Panc1 (cell line): ENCODE measurements around the gene GALNT4. TPM values are rescaled to one million over a fixed set of nuclear protein-coding genes. Genes with fewer than 3 reads are reported as not detected.

Experiments
- ATAC-seq: fragments of 200-7000 bp; cut with Tn5 transposase; 2 replicates; pipeline ENCODE4 v1.9.1; 2020; ENCODE audit warnings: mild to moderate bottlenecking, moderate library complexity
- BruUV-seq: library from RNA; stranded (reverse); fragments of 400-500 nt; replicated peaks from 2 replicates; lab custom pipeline; 2021; lab: Mats Ljungman, UMichigan
- CTCF ChIA-PET: fragments of 300-600 bp; sonication (Branson Sonifier 250); formaldehyde crosslinking; loops from one replicate; lab custom pipeline; 2022; ENCODE audit warnings: antibody characterized with exemption; lab: Charles Lee
- POLR2A ChIA-PET: fragments of 300-600 bp; sonication (Branson Sonifier 250); formaldehyde crosslinking; loops from one replicate; lab custom pipeline; 2022; ENCODE audit warnings: antibody characterized with exemption; lab: Charles Lee
- DNase-seq: peaks from one replicate; pipeline ENCODE4 v3.0.0-alpha.2; 2010; ENCODE audit warnings: low read depth, low spot score
- H3K27ac ChIP-seq: 2 replicates; pipeline ENCODE4 v1.5.1; 2011; ENCODE audit warnings: mild to moderate bottlenecking, low read length, inconsistent platforms
- H3K27me3 ChIP-seq: fragments of 200-500 bp; sonication (Bioruptor generic); 2 replicates; pipeline ENCODE4 v1.6.0; 2014; ENCODE audit warnings: low read length, inconsistent platforms; ENCODE audit not compliant: control insufficient read depth, insufficient read depth
- H3K36me3 ChIP-seq: fragments of 200-500 bp; sonication (Bioruptor generic); 2 replicates; pipeline ENCODE4 v1.5.1; 2014; ENCODE audit warnings: inconsistent platforms, mild to moderate bottlenecking, low read length, moderate library complexity; ENCODE audit not compliant: control insufficient read depth, insufficient read depth
- H3K4me1 ChIP-seq: 2 replicates; pipeline ENCODE4 v1.5.1; 2011; ENCODE audit warnings: inconsistent platforms, mild to moderate bottlenecking, low read length, moderate library complexity; ENCODE audit not compliant: control insufficient read depth, insufficient read depth
- H3K4me3 ChIP-seq, 2 experiments: 2 replicates each; pipeline ENCODE4 v1.5.1; 2011 to 2012; ENCODE audit warnings: low read depth in 2 of 2, low read length in 2 of 2, mild to moderate bottlenecking in 2 of 2, inconsistent platforms in 1 of 2, moderate library complexity in 1 of 2
- H3K9me3 ChIP-seq: fragments of 200-500 bp; sonication (Bioruptor generic); 2 replicates; pipeline ENCODE4 v1.5.1; 2014; ENCODE audit warnings: low read depth, mild to moderate bottlenecking, inconsistent platforms, low read length, moderate library complexity; ENCODE audit not compliant: control insufficient read depth, insufficient read depth
- POLR2AphosphoS5 ChIP-seq: IDR thresholded peaks from 2 replicates; pipeline ENCODE4 v1.6.1; 2012; ENCODE audit warnings: mild to moderate bottlenecking, low read depth, low read length, moderate library complexity
- SIN3A ChIP-seq: IDR thresholded peaks from 2 replicates; pipeline ENCODE4 v1.6.1; 2012; ENCODE audit warnings: low read depth, mild to moderate bottlenecking, low read length, moderate library complexity, borderline replicate concordance; ENCODE audit not compliant: insufficient read depth
- TCF7L2 ChIP-seq: IDR thresholded peaks from 2 replicates; pipeline ENCODE4 v1.6.1; 2011; ENCODE audit warnings: mild to moderate bottlenecking, low read depth, low read length, inconsistent platforms
- in situ Hi-C: cut with HindIII; loops from 2 replicates; pipeline ENCODE4 v1.10.0; 2016; ENCODE audit warnings: low sequenced_read_pairs, low pct_unique_long_range_greater_than_20kb
- intact Hi-C: fragments of 100-400 bp; cut with micrococcal nuclease; formaldehyde crosslinking; loops from one replicate; pipeline ENCODE4 v1.10.0; 2022; ENCODE audit not compliant: unreplicated experiment
- total RNA-seq: library from RNA; stranded (reverse); gene quantifications from one replicate; pipeline ENCODE4 v1.2.1, GENCODE V29; 2021; ENCODE audit not compliant: unreplicated experiment
- TF ChIP-seq, protein P1 (sequence below): fragments of 450-650 bp; IDR thresholded peaks from 2 replicates; pipeline ENCODE4 v1.5.1; 2017; ENCODE audit warnings: mild to moderate bottlenecking
- TF ChIP-seq, protein P2 (sequence below), 2 experiments: IDR thresholded peaks; 2 replicates each; pipeline ENCODE4 v1.6.1; 2011 to 2012; ENCODE audit warnings: low read depth in 2 of 2, control low read depth in 1 of 2, low read length in 1 of 2, mild to moderate bottlenecking in 1 of 2, moderate library complexity in 1 of 2; ENCODE audit not compliant: insufficient read depth in 1 of 2

GALNT4 gene
- total RNA-seq, 1 experiment from 2014 or later, result 5.1 TPM

DNA sequence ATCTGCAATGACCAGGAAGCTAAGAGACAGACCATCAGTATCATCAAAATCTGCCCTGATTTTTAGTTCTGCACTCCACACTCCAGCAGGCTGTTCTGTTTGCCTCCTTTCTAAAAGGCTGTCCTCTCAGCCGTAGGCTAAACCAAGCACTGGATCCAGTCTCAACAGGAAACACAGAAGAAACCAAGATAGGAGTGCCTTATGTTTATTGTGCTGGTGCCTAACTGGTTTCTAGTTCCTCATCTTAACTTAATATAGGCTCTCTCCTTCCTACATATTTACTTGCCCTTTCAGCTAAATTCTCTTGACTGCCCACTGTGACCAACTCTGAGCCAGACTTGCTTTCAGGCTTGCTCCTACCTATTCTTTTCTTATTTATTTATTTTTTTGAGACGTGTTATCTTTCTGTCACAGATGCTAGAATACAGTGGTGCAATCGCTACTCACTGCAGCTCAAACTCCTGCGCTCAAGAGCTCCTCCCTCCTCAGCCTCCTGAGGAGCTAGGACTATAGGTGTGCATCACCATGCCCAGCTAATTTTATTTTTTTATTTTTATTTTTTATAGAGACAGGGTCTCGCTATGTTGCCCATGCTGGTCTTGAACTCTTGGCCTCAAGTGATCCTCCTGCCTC lies 30.8 kb downstream of the GALNT4 start:
- Histone ChIP-seq H3K27ac (no peak overlapping the region), H3K4me1 (no peaks in the 10 kb centered on the region), H3K9me3 (no peaks in the 10 kb centered on the region), H3K27me3 (no peaks in the 10 kb centered on the region), H3K4me3 (no peak overlapping the region), H3K36me3 (no peaks in the 10 kb centered on the region)
- intact Hi-C loops (no loop called here), in situ Hi-C loops (no loop called here)
- DNase-seq (no peak), ATAC-seq (no peak)
- TF ChIP-seq POLR2AphosphoS5 (no peak), TCF7L2 (no peak), SIN3A (no peak)
- TF ChIP-seq, protein P1, sequence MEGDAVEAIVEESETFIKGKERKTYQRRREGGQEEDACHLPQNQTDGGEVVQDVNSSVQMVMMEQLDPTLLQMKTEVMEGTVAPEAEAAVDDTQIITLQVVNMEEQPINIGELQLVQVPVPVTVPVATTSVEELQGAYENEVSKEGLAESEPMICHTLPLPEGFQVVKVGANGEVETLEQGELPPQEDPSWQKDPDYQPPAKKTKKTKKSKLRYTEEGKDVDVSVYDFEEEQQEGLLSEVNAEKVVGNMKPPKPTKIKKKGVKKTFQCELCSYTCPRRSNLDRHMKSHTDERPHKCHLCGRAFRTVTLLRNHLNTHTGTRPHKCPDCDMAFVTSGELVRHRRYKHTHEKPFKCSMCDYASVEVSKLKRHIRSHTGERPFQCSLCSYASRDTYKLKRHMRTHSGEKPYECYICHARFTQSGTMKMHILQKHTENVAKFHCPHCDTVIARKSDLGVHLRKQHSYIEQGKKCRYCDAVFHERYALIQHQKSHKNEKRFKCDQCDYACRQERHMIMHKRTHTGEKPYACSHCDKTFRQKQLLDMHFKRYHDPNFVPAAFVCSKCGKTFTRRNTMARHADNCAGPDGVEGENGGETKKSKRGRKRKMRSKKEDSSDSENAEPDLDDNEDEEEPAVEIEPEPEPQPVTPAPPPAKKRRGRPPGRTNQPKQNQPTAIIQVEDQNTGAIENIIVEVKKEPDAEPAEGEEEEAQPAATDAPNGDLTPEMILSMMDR, result no peak
- TF ChIP-seq, protein P2, sequence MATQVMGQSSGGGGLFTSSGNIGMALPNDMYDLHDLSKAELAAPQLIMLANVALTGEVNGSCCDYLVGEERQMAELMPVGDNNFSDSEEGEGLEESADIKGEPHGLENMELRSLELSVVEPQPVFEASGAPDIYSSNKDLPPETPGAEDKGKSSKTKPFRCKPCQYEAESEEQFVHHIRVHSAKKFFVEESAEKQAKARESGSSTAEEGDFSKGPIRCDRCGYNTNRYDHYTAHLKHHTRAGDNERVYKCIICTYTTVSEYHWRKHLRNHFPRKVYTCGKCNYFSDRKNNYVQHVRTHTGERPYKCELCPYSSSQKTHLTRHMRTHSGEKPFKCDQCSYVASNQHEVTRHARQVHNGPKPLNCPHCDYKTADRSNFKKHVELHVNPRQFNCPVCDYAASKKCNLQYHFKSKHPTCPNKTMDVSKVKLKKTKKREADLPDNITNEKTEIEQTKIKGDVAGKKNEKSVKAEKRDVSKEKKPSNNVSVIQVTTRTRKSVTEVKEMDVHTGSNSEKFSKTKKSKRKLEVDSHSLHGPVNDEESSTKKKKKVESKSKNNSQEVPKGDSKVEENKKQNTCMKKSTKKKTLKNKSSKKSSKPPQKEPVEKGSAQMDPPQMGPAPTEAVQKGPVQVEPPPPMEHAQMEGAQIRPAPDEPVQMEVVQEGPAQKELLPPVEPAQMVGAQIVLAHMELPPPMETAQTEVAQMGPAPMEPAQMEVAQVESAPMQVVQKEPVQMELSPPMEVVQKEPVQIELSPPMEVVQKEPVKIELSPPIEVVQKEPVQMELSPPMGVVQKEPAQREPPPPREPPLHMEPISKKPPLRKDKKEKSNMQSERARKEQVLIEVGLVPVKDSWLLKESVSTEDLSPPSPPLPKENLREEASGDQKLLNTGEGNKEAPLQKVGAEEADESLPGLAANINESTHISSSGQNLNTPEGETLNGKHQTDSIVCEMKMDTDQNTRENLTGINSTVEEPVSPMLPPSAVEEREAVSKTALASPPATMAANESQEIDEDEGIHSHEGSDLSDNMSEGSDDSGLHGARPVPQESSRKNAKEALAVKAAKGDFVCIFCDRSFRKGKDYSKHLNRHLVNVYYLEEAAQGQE (IDR thresholded peaks at IDR 0.05; ENCODE audit: insufficient read depth in 1 of 2, low read depth in 2 of 2, low read length in 1 of 2), result no peak
- no TSS peak for BruUV-seq
- ChIA-PET CTCF (no interaction called here), POLR2A (no interaction called here)

DNA sequence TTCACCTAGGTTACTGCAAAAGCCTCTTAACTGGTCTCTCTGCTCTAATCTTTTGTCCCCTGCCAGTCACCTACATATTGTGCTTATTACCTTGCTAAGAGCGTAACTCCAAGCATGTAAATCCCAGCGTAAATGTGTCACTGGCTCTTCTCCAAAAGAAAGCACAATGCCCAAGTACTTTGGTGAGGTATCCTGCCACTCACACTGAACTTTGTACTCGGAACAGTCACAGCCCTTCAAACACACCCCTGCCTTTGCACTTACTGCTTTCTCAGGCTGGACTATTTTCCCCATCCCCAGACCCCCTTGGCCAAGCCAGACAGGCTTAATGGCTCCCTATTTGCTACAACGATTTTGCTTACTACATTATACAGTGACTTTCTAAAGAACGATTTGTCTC lies 31.7 kb downstream of the GALNT4 start:
- Histone ChIP-seq H3K36me3 (no peaks in the 10 kb centered on the region), H3K4me1 (no peaks in the 10 kb centered on the region), H3K27ac (no peak overlapping the region), H3K4me3 (no peak overlapping the region), H3K27me3 (no peaks in the 10 kb centered on the region), H3K9me3 (no peaks in the 10 kb centered on the region)
- intact Hi-C loops (no loop called here), in situ Hi-C loops (no loop called here)
- CTCF ChIA-PET, result no interaction called here
- BruUV-seq, result no TSS peak
- ATAC-seq (no peak), DNase-seq (no peak)
- TF ChIP-seq SIN3A (no peak), TCF7L2 (no peak), POLR2AphosphoS5 (no peak)
- TF ChIP-seq, protein P2 (IDR thresholded peaks at IDR 0.05; ENCODE audit: insufficient read depth in 1 of 2, low read depth in 2 of 2, low read length in 1 of 2), result no peak
- TF ChIP-seq, protein P1, result no peak
- POLR2A ChIA-PET, result no interaction called here
